Esophagus (tissue), 2 donors: ENCODE data around the gene CD2AP. TPM values are rescaled to one million over a fixed set of nuclear protein-coding genes. Genes with fewer than 3 reads are reported as not detected.
A peak's percentile ranks its signal among the peaks of the same experiment; 100 is the strongest.

Experiments used
- H3K27ac ChIP-seq, 2 donors: one replicate each; pipeline ENCODE4 v1.5.1; 2013; ENCODE audit warnings: low read depth in 2 of 2, mild to moderate bottlenecking in 2 of 2, inconsistent platforms in 1 of 2, low read length in 1 of 2, moderate library complexity in 1 of 2
- H3K27me3 ChIP-seq, 2 donors: one replicate each; pipeline ENCODE4 v1.6.1; 2013; ENCODE audit warnings: low read length in 2 of 2, control low read depth in 1 of 2, mild to moderate bottlenecking in 1 of 2; ENCODE audit not compliant: insufficient read depth in 2 of 2, control insufficient read depth in 1 of 2
- H3K36me3 ChIP-seq, 2 donors: one replicate each; pipeline ENCODE4 v1.6.1; 2013; ENCODE audit warnings: low read length in 1 of 2; ENCODE audit not compliant: control insufficient read depth in 2 of 2, insufficient read depth in 2 of 2
- H3K4me1 ChIP-seq, 2 donors: one replicate each; pipeline ENCODE4 v1.6.1; 2013; ENCODE audit warnings: low read length in 1 of 2; ENCODE audit not compliant: control insufficient read depth in 2 of 2, insufficient read depth in 2 of 2
- H3K4me3 ChIP-seq, 2 donors: one replicate each; pipeline ENCODE4 v1.5.1; 2013; ENCODE audit warnings: low read length in 2 of 2, mild to moderate bottlenecking in 2 of 2, low read depth in 1 of 2, moderate library complexity in 1 of 2
- H3K9me3 ChIP-seq, 2 donors: one replicate each; pipeline ENCODE4 v1.6.1; 2013; ENCODE audit warnings: mild to moderate bottlenecking in 2 of 2, low read depth in 1 of 2, low read length in 1 of 2, moderate library complexity in 1 of 2; ENCODE audit not compliant: control insufficient read depth in 2 of 2, insufficient read depth in 1 of 2
- WGBS, 2 donors: extraction: QIAGEN DNeasy Blood & Tissue Kit; methylation state at CpG; one replicate each; pipeline ENCODE4 v1.1.7; 2013; 5-methylcytosine and 5-hydroxymethylcytosine counted together
- polyA plus RNA-seq, 2 donors: library from polyadenylated mRNA; stranded (reverse); fragments of 200-250 nt; gene quantifications; one replicate each; pipeline ENCODE4 v1.2.3, GENCODE V29; 2013
- donor health status: healthy with polysubstance abuse.
- donor health status: Bipolar disorder and iron deficiency.

Gene CD2AP
- polyA plus RNA-seq, 2 donors: 12.9 to 14.8 TPM

GRCh38 chr6:47456536-47456975, 21.0 kb upstream of the CD2AP start:
- 58 to 61% methylated on average over 2 of the region's 2 CpGs for WGBS, 2 donors
- H3K4me1 ChIP-seq: no peaks in the 10 kb centered on the region
- H3K4me3 ChIP-seq: no peak overlapping the region
- no peak overlapping the region for H3K27ac ChIP-seq
- H3K36me3 ChIP-seq: no peaks in the 10 kb centered on the region
- H3K9me3 ChIP-seq: no peaks in the 10 kb centered on the region
- no peaks in the 10 kb centered on the region for H3K27me3 ChIP-seq

- no peaks in the 10 kb centered on the region for H3K36me3 ChIP-seq
- no peak overlapping the region for H3K4me3 ChIP-seq
- no peaks in the 10 kb centered on the region for H3K4me1 ChIP-seq
- no peak overlapping the region for H3K27ac ChIP-seq
- WGBS, 2 donors: 96% methylated on average over 2 of the region's 2 CpGs
- no peaks in the 10 kb centered on the region for H3K9me3 ChIP-seq
- H3K27me3 ChIP-seq: no peaks in the 10 kb centered on the region
Observed at GRCh38 chr6:47457370-47457769, 20.2 kb upstream of the CD2AP start.

- 43 to 44% methylated on average over 1 of the region's 1 CpG for WGBS, 2 donors
- Histone ChIP-seq H3K27ac (no peak overlapping the region), H3K4me3 (no peak overlapping the region), H3K36me3 (no peaks in the 10 kb centered on the region), H3K9me3 (no peaks in the 10 kb centered on the region), H3K27me3 (no peaks in the 10 kb centered on the region), H3K4me1 (no peaks in the 10 kb centered on the region)
Observed at GRCh38 chr6:47464052-47464451, 13.5 kb upstream of the CD2AP start.

- Histone ChIP-seq H3K4me1 (no peaks in the 10 kb centered on the region), H3K9me3 (no peaks in the 10 kb centered on the region), H3K27me3 (no peaks in the 10 kb centered on the region), H3K4me3 (no peak overlapping the region), H3K27ac (no peak overlapping the region), H3K36me3 (no peaks in the 10 kb centered on the region)
- whole genome bisulfite sequencing, 2 donors: 77 to 88% methylated on average over 1 of the region's 1 CpG
Observed at GRCh38 chr6:47465117-47465516, 12.5 kb upstream of the CD2AP start.

GRCh38 chr6:47471911-47472310, 5.7 kb upstream of the CD2AP start:
- Histone ChIP-seq H3K4me1 (peaks cover 0 to 2% of the 10 kb centered on the region in 2 donors), H3K36me3 (no peaks in the 10 kb centered on the region), H3K27ac (no peak overlapping the region), H3K9me3 (no peaks in the 10 kb centered on the region), H3K4me3 (no peak overlapping the region), H3K27me3 (no peaks in the 10 kb centered on the region)
- 90 to 91% methylated on average over 1 of the region's 1 CpG for WGBS, 2 donors

GRCh38 chr6:47473791-47474346, 3.7 kb upstream of the CD2AP start:
- Histone ChIP-seq H3K4me1 (peaks cover 0 to 2% of the 10 kb centered on the region in 2 donors), H3K27me3 (no peaks in the 10 kb centered on the region), H3K9me3 (no peaks in the 10 kb centered on the region), H3K36me3 (no peaks in the 10 kb centered on the region), H3K4me3 (no peak overlapping the region), H3K27ac (no peak overlapping the region)
- WGBS, 2 donors: 78 to 87% methylated on average over 1 of the region's 1 CpG

- Histone ChIP-seq H3K27ac (no peak overlapping the region), H3K9me3 (no peaks in the 10 kb centered on the region)
- WGBS, 2 donors: 96 to 97% methylated on average over 5 of the region's 5 CpGs
Observed at GRCh38 chr6:47475319-47475816, 2.2 kb upstream of the CD2AP start.

GRCh38 chr6:47476781-47477496, 650 bp upstream of the CD2AP start:
- Histone ChIP-seq H3K27me3 (no peaks in the 10 kb centered on the region), H3K4me3 (peak overlapping the region; percentile 68 to 98), H3K36me3 (no peaks in the 10 kb centered on the region), H3K9me3 (no peaks in the 10 kb centered on the region), H3K27ac (peak overlapping the region; percentile 94 to 99), H3K4me1 (peaks cover 0 to 2% of the 10 kb centered on the region in 2 donors)
- WGBS, 2 donors: 8 to 11% methylated on average over 21 of the region's 21 CpGs

More at GRCh38 chr6:47475319-47475816, 2.2 kb upstream of the CD2AP start:
- Histone ChIP-seq H3K36me3 (no peaks in the 10 kb centered on the region), H3K4me3 (no peak overlapping the region), H3K4me1 (peaks cover 0 to 2% of the 10 kb centered on the region in 2 donors), H3K27me3 (no peaks in the 10 kb centered on the region)

GRCh38 chr6:47478233-47479139, 897 bp downstream of the CD2AP start:
- peaks cover 2 to 4% of the 10 kb centered on the region in 2 donors for H3K4me1 ChIP-seq
- H3K9me3 ChIP-seq: no peaks in the 10 kb centered on the region
- 0 to 1% methylated on average over 22 to 31 of the region's 31 CpGs for WGBS, 2 donors
- H3K27me3 ChIP-seq: no peaks in the 10 kb centered on the region
- H3K36me3 ChIP-seq: no peaks in the 10 kb centered on the region
- H3K4me3 ChIP-seq: peak overlapping the region; percentile 68 to 98
- H3K27ac ChIP-seq: peak overlapping the region; percentile 94 to 99
